Uterus (tissue), 4 donors: Measurements from ENCODE around the gene RIF1. TPM values are rescaled to one million over a fixed set of nuclear protein-coding genes. Genes with fewer than 3 reads are reported as not detected.
"Not testable (repeated sequence)": the region's sequence is repeated elsewhere in the genome, so short reads cannot be mapped to it uniquely, and the experiment has no call there.

Experiments
- DNase-seq, 2 donors: peaks; one replicate each; pipeline ENCODE4 v3.0.0-alpha.2; 2019 to 2020
- H3K27ac ChIP-seq, 2 donors: fragments of 200-600 bp; sonication (generic); 1 replicate in 1 of 2; 2 replicates in 1 of 2; pipeline ENCODE4 v1.5.1; 2016 to 2018
- H3K27me3 ChIP-seq, 2 donors: fragments of 200-600 bp; sonication (generic); one replicate each; pipeline ENCODE4 v1.5.1; 2018 to 2019; ENCODE audit warnings: control low read depth in 1 of 2
- H3K36me3 ChIP-seq, 2 donors: fragments of 200-600 bp; sonication (generic); one replicate each; pipeline ENCODE4 v1.5.1; 2019; ENCODE audit warnings: control low read depth in 1 of 2
- H3K4me1 ChIP-seq, 2 donors: fragments of 200-600 bp; sonication (generic); one replicate each; pipeline ENCODE4 v1.5.1; 2018 to 2019; ENCODE audit warnings: control low read depth in 1 of 2
- H3K4me3 ChIP-seq, 2 donors: fragments of 200-600 bp; sonication (generic); 1 replicate in 1 of 2; 2 replicates in 1 of 2; pipeline ENCODE4 v1.5.1; 2018 to 2019; ENCODE audit warnings: mild to moderate bottlenecking in 1 of 2
- H3K9me3 ChIP-seq, 2 donors: fragments of 200-600 bp; sonication (generic); one replicate each; pipeline ENCODE4 v1.5.1; 2019; ENCODE audit warnings: control low read depth in 1 of 2
- POLR2A ChIP-seq, 2 donors: fragments of 450-650 bp; IDR thresholded peaks; one replicate each; pipeline ENCODE4 v1.6.1; 2016; ENCODE audit warnings: antibody characterized with exemption in 2 of 2, mild to moderate bottlenecking in 1 of 2, moderate library complexity in 1 of 2
- intact Hi-C: fragments of 100-400 bp; cut with DNase I; formaldehyde crosslinking; loops from one replicate; pipeline ENCODE4 v1.15.1; 2023; ENCODE audit warnings: low total_unique reads
- total RNA-seq, 4 donors: library from RNA; depleted of rRNA in 3 of 4; stranded (reverse); fragments of >200 nt in 3 of 4; gene quantifications; one replicate each; pipeline versions ENCODE4 v1.1.0 to v1.2.4, GENCODE V29; 2014 to 2023
- TF ChIP-seq, protein P1 (sequence below), 4 experiments: fragments of 200-600 bp in 2 of 4; fragments of 450-650 bp in 2 of 4; sonication (generic) in 2 of 4; IDR thresholded peaks; one replicate each; pipeline ENCODE4 v1.5.1; 2016 to 2019; ENCODE audit warnings: antibody characterized with exemption in 4 of 4, mild to moderate bottlenecking in 2 of 4, moderate library complexity in 1 of 4
- donor health status: DM: yes; HTN: yes; CAD: no.

RIF1 gene
- total RNA-seq, 4 donors from 2014 or later, result 19.0 to 99.6 (median 56.3) TPM

DNA sequence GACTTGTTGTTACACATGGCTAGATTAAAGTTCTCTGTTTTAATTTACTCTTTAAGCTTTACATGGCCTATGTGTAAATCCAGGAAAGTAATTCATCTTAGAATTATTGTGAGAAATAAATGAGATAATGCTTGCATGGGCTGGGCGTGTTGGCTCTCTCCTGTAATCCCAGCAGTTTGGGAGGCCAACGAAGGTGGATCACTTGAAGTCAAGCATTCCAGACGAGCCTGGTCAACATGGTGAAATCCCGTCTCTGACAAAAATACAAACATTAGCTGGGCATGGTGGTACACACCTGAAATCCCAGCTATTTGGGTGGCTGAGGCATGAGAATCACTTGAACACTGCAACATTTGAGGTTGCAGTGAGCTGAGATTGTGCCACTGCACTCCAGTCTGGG is 4.3 kb upstream of the RIF1 start:
- Histone ChIP-seq H3K9me3 (no peaks in the 10 kb centered on the region), H3K4me3 (no peak overlapping the region), H3K27ac (no peak overlapping the region), H3K27me3 (no peaks in the 10 kb centered on the region), H3K4me1 (no peaks in the 10 kb centered on the region), H3K36me3 (no peaks in the 10 kb centered on the region)
- no peak for DNase-seq
- TF ChIP-seq, protein P1, sequence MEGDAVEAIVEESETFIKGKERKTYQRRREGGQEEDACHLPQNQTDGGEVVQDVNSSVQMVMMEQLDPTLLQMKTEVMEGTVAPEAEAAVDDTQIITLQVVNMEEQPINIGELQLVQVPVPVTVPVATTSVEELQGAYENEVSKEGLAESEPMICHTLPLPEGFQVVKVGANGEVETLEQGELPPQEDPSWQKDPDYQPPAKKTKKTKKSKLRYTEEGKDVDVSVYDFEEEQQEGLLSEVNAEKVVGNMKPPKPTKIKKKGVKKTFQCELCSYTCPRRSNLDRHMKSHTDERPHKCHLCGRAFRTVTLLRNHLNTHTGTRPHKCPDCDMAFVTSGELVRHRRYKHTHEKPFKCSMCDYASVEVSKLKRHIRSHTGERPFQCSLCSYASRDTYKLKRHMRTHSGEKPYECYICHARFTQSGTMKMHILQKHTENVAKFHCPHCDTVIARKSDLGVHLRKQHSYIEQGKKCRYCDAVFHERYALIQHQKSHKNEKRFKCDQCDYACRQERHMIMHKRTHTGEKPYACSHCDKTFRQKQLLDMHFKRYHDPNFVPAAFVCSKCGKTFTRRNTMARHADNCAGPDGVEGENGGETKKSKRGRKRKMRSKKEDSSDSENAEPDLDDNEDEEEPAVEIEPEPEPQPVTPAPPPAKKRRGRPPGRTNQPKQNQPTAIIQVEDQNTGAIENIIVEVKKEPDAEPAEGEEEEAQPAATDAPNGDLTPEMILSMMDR (IDR thresholded peaks at IDR 0.05), result no peak
- no peak for TF ChIP-seq POLR2A (IDR thresholded peaks at IDR 0.05)
- intact Hi-C loops, result no loop called here

DNA sequence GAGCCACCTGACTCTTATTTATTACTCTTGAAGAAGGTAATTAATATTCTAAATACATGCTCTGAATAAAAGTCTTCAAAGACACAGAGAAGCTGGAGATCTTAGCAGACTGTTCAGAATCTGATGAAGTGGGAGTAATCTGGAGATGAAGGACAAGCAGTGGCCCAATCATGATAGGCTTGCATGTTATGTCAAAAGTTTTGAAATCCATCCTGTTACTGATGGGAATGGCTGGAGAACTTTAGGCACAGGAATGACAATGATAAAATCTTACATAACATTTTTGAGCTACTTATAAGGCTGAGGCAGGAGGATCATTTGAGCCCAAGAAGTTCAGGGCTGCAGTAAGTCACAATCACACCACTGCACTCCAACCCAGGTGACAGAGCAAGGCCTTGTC is 2.4 kb upstream of the RIF1 start:
- Histone ChIP-seq H3K27me3 (no peaks in the 10 kb centered on the region), H3K36me3 (no peaks in the 10 kb centered on the region), H3K27ac (no peak overlapping the region), H3K9me3 (no peaks in the 10 kb centered on the region), H3K4me3 (no peak overlapping the region), H3K4me1 (no peaks in the 10 kb centered on the region)
- intact Hi-C loops, result no loop called here
- DNase-seq, result no peak
- TF ChIP-seq POLR2A (IDR thresholded peaks at IDR 0.05), result no peak
- TF ChIP-seq, protein P1 (IDR thresholded peaks at IDR 0.05), result no peak

DNA sequence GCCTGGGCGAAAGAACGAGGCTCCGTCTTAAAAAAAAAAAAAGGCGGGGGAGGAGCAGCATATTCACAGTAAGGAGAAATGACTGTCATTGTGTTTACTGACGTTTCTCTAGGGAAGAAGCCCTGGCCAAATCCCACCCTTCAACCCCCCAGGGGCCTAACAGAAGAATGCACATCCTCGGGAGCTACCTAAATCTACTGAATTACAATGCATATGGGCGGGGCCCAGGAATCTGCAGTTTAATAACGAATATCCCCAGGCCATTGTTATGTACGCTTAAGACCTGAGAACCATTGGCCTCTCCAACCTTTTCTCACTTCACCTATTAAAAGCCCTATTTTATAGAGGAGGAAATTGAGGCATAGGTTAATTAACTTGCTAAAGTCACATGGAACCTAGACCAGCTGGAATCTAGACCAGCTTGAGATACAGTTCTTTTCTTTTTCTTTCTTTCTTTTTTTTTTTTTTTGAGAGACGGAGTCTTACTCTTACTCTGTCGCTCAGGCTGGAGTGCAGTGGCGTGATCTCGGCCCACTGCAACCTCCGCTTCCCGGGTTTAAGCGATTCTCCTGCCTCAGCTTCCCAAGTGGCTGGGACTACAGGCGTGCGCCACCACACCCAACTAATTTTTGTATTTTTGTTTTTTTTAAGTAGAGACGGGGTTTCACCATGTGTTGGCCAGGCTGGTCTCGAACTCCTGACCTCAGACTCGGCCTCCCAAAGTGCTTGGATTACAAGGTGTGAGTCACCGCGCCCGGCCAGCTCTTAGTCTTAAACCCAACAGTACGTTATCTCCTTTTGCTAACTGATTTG is 708 bp upstream of the RIF1 start:
- TF ChIP-seq, protein P1 (IDR thresholded peaks at IDR 0.05), result no peak
- TF ChIP-seq POLR2A (IDR thresholded peaks at IDR 0.05), result no peak
- Histone ChIP-seq H3K27me3 (no peaks in the 10 kb centered on the region), H3K27ac (peak overlapping the region; percentile 94), H3K36me3 (no peaks in the 10 kb centered on the region), H3K4me1 (no peaks in the 10 kb centered on the region), H3K4me3 (peak overlapping the region in 1 of 2 donors; percentile 90), H3K9me3 (no peaks in the 10 kb centered on the region)
- no peak for DNase-seq
- intact Hi-C loops, result no loop called here

DNA sequence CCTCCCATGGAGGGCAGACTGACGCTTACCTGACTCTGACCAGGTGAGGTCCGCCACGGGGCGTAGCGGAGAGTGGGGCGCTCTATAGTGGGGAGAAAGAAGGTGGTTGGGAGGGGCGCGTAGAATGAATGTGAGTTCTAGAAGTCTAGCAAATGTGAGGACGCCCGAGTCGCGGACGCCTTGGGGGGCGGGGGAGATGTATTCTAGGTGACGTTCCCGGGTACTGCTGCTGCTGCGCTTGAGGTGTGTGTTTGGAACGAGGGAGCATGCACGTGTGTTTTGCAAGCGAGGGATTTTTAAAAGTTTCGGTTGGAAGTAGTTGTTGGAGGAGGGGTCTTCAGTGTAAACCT is 758 bp downstream of the RIF1 start:
- no peak for DNase-seq
- Histone ChIP-seq H3K27ac (peak overlapping the region; percentile 94), H3K4me1 (no peaks in the 10 kb centered on the region), H3K4me3 (peak overlapping the region; percentile 69 to 90), H3K27me3 (no peaks in the 10 kb centered on the region), H3K9me3 (no peaks in the 10 kb centered on the region), H3K36me3 (no peaks in the 10 kb centered on the region)
- TF ChIP-seq, protein P1 (IDR thresholded peaks at IDR 0.05), result no peak
- TF ChIP-seq POLR2A (IDR thresholded peaks at IDR 0.05), result no peak
- intact Hi-C loops, result no loop called here

DNA sequence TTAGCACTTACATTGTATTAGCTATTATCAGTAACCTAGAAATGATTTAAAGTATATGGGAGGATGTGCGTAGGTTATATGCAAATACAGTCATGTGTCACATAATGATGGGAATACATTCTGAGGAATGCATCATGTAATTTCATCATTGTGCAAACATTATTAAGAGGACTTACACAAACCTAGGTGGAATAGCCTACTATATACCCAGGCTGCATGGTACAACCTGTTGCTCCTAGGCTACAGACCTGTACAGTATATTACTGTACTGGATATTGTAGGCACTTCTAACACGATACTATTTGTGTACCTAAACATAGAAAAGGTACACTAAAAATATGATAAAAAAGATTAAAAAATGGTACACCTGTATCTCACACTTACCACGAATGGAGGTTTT is 7.9 kb downstream of the RIF1 start:
- no peaks in the 10 kb centered on the region for H3K36me3 ChIP-seq
- H3K4me1 ChIP-seq, result no peaks in the 10 kb centered on the region
- no peaks in the 10 kb centered on the region for H3K9me3 ChIP-seq
- no peak for DNase-seq
- H3K4me3 ChIP-seq, result no peak overlapping the region
- no peaks in the 10 kb centered on the region for H3K27me3 ChIP-seq
- H3K27ac ChIP-seq, result no peak overlapping the region
- TF ChIP-seq, protein P1 (IDR thresholded peaks at IDR 0.05), result no peak
- TF ChIP-seq POLR2A (IDR thresholded peaks at IDR 0.05), result no peak
- intact Hi-C loops, result no loop called here

DNA sequence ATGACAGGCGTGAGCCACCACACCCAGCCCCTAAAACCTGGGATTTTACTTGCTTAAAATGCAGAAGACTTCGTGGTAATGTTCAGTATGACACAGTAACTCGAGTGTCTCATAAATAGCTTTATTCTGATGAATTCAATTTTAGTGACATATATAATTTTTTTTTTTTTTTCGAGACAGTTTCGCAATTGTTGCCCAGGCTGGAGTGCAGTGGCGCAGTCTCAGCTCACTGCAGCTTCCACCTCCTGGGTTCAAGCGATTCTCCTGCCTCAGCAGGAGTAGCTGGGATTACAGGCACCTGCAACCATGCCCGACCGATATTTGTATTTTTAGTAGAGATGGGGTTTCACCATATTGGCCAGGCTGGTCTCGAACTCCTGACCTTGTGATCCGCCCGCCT is 12.0 kb downstream of the RIF1 start:
- H3K27me3 ChIP-seq, intact Hi-C loops, H3K36me3 ChIP-seq, H3K4me1 ChIP-seq, H3K27ac ChIP-seq, H3K9me3 ChIP-seq, DNase-seq, H3K4me3 ChIP-seq: not testable (repeated sequence)
